Measurements from ENCODE around the gene NEUROG1.

Gene NEUROG1

GRCh38 chr5:135493406-135494180, 42.2 kb downstream of the NEUROG1 start:
- no peak for DNase-seq (ENCODE audit: low spot score)

- DNase-seq (ENCODE audit: low spot score): no peak
These were observed 43.5 kb downstream of the NEUROG1 start for GRCh38 chr5:135492319-135492626.

- no peak for DNase-seq (ENCODE audit: low spot score)
These were observed 44.0 kb downstream of the NEUROG1 start for GRCh38 chr5:135491552-135492318.

GRCh38 chr5:135491038-135491551, 44.7 kb downstream of the NEUROG1 start:
- no peak for DNase-seq (ENCODE audit: low spot score)

- DNase-seq (ENCODE audit: low spot score): no peak
These were observed 45.3 kb downstream of the NEUROG1 start for GRCh38 chr5:135490245-135491037.

- no peak for DNase-seq (ENCODE audit: low spot score)
These were observed 46.1 kb downstream of the NEUROG1 start for GRCh38 chr5:135489466-135490244.

- no peak for DNase-seq (ENCODE audit: low spot score)
These were observed 46.9 kb downstream of the NEUROG1 start for GRCh38 chr5:135488727-135489465.

GRCh38 chr5:135487839-135488514, 47.8 kb downstream of the NEUROG1 start:
- no peak for DNase-seq (ENCODE audit: low spot score)

GRCh38 chr5:135487037-135487395, 48.7 kb downstream of the NEUROG1 start:
- no peak for DNase-seq (ENCODE audit: low spot score)

GRCh38 chr5:135486131-135487036, 49.4 kb downstream of the NEUROG1 start:
- no peak for DNase-seq (ENCODE audit: low spot score)

GRCh38 chr5:135484674-135485086, 51.1 kb downstream of the NEUROG1 start:
- no peak for DNase-seq (ENCODE audit: low spot score)

Data from CD4-positive, alpha-beta T cell treated with Interleukin-6 at 100 ng/mL for 8 hours (primary cell).